H7 (cell line): ENCODE data around the gene ERC1. TPM values are rescaled to one million over a fixed set of nuclear protein-coding genes. Genes with fewer than 3 reads are reported as not detected.
A peak's percentile ranks its signal among the peaks of the same experiment; 100 is the strongest.

Experiments
- DNase-seq: peaks from one replicate; pipeline ENCODE4 v3.0.0; 2012
- H3K27me3 ChIP-seq: 2 replicates; pipeline ENCODE4 v1.6.0; 2011; ENCODE audit warnings: mild to moderate bottlenecking, low read length; ENCODE audit not compliant: control insufficient read depth, insufficient read depth
- H3K36me3 ChIP-seq: replicated peaks from 2 replicates; pipeline ENCODE4 v1.5.1; 2011; ENCODE audit warnings: low read length; ENCODE audit not compliant: control insufficient read depth, insufficient read depth
- H3K4me3 ChIP-seq: 2 replicates; pipeline ENCODE4 v1.5.1; 2011; ENCODE audit warnings: low read depth, mild to moderate bottlenecking, control low read depth, low read length, moderate library complexity; ENCODE audit not compliant: insufficient read depth
- total RNA-seq: library from RNA; depleted of rRNA; stranded (reverse); fragments of >200 nt; shearing (Covaris generic); gene quantifications from 2 replicates; pipeline ENCODE4 v1.2.3, GENCODE V29; 2014

Gene ERC1
- total RNA-seq, 1 experiment from 2014 or later = 10.3 TPM

DNA sequence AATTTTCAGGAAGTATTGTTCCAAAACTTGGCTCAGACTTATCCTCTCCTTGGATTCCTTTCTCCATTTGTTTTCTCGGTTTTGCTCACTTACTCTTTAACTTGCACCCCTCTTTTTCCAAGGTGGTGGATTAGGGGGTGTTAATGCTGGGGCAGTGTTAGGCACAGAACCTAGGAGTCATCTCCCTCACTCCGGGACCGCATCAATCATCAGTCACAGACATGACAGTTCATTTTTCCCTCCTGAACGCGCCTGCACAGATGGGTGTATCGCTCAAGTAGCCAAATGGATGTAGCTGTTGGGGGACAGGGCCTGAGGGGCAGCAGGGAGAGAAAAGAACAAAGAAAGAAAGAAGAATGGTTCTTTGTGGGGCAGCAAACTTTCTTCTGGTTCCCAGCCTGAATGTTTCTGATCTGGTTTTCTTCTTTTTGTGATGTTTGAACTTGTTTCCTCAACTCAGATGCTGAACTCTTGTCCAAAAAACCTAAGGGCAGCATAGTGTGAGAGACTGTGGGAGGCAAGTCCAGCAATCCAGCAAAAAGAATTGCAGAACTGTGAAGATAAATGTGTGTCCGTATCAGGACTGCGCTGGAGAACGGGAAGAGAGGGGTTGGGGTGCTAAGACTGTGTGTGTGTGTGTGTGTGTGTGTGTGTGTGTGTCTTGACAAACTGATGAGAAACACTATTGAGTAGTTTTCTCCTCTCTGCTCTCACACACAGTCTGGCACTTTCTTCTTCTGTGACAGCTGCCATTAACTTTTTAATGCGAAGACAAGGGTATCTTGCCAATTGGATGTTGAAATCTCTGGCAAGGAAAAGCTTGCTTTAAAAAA, 472.3 kb downstream of the ERC1 start:
- no peak overlapping the region for H3K4me3 ChIP-seq
- no peaks in the 10 kb centered on the region for H3K36me3 ChIP-seq
- DNase-seq = no peak
- no peaks in the 10 kb centered on the region for H3K27me3 ChIP-seq

GRCh38 chr12:1464925-1465324, 473.9 kb downstream of the ERC1 start:
- H3K27me3 ChIP-seq = no peaks in the 10 kb centered on the region
- DNase-seq = no peak
- no peaks in the 10 kb centered on the region for H3K36me3 ChIP-seq
- no peak overlapping the region for H3K4me3 ChIP-seq

- Histone ChIP-seq H3K4me3 (no peak overlapping the region), H3K27me3 (no peaks in the 10 kb centered on the region), H3K36me3 (no peaks in the 10 kb centered on the region)
- no peak for DNase-seq
These were observed 475.0 kb downstream of the ERC1 start for GRCh38 chr12:1465990-1466389.

- no peak overlapping the region for H3K4me3 ChIP-seq
- H3K36me3 ChIP-seq = no peaks in the 10 kb centered on the region
- DNase-seq = no peak
- H3K27me3 ChIP-seq = no peaks in the 10 kb centered on the region
These were observed 475.6 kb downstream of the ERC1 start for GRCh38 chr12:1466481-1467154.

GRCh38 chr12:1467710-1468109, 476.7 kb downstream of the ERC1 start:
- DNase-seq = no peak
- Histone ChIP-seq H3K4me3 (no peak overlapping the region), H3K27me3 (no peaks in the 10 kb centered on the region), H3K36me3 (no peaks in the 10 kb centered on the region)

DNA sequence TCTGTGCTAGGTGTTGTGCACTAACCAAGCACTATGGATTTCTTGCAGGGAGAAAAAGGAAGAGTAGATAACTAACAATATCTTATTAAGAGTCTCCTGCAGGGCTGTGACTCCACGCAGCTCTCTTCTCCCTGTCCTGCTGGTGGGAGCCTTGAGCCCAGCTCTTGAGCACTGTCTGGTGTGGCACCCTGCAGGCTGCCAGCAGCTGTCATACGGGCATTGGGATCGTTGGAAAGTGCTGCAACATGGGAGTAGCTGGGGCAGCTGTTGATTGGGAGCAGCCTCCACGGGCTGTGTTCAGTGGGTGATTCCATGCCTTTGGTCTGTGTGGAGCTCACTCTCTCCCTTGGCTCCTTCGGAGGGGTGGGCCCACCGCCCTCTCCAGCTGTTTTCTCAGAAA, 478.0 kb downstream of the ERC1 start:
- Histone ChIP-seq H3K4me3 (no peak overlapping the region), H3K27me3 (no peaks in the 10 kb centered on the region), H3K36me3 (no peaks in the 10 kb centered on the region)
- no peak for DNase-seq

GRCh38 chr12:1470051-1470450, 479.0 kb downstream of the ERC1 start:
- Histone ChIP-seq H3K36me3 (no peaks in the 10 kb centered on the region), H3K27me3 (no peaks in the 10 kb centered on the region), H3K4me3 (no peak overlapping the region)
- DNase-seq = no peak

- H3K4me3 ChIP-seq = no peak overlapping the region
- H3K36me3 ChIP-seq = no peaks in the 10 kb centered on the region
- no peaks in the 10 kb centered on the region for H3K27me3 ChIP-seq
- no peak for DNase-seq
These were observed 480.2 kb downstream of the ERC1 start for GRCh38 chr12:1471224-1471623.

GRCh38 chr12:1473418-1473817, 482.4 kb downstream of the ERC1 start:
- no peaks in the 10 kb centered on the region for H3K27me3 ChIP-seq
- no peak overlapping the region for H3K4me3 ChIP-seq
- DNase-seq = no peak
- H3K36me3 ChIP-seq = no peaks in the 10 kb centered on the region

GRCh38 chr12:1474041-1474573, 483.1 kb downstream of the ERC1 start:
- H3K4me3 ChIP-seq = no peak overlapping the region
- H3K27me3 ChIP-seq = no peaks in the 10 kb centered on the region
- no peaks in the 10 kb centered on the region for H3K36me3 ChIP-seq
- no peak for DNase-seq

GRCh38 chr12:1474574-1475153, 483.6 kb downstream of the ERC1 start:
- H3K4me3 ChIP-seq = no peak overlapping the region
- no peaks in the 10 kb centered on the region for H3K27me3 ChIP-seq
- H3K36me3 ChIP-seq = no peaks in the 10 kb centered on the region
- DNase-seq = peak; percentile 57

DNA sequence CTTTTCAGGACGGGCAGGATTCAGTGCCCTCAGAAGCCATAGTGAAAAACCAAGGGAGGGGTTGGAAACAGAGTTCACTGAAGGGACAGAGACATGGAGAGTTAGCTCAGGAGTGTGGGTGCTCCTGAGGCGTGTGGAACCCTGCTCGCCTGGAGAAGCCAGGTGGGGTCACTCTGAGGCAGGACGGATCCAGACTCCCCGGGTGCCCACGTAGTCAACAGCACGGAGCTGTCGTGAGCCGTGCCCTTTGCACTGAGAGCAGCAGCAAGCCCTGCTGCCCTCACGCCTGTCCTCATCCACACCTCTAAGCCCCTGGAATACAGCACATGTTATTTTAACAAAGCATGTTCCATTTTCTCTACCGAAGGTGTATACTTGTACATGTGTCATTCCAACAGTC, 488.6 kb downstream of the ERC1 start:
- Histone ChIP-seq H3K27me3 (no peaks in the 10 kb centered on the region), H3K36me3 (no peaks in the 10 kb centered on the region), H3K4me3 (no peak overlapping the region)
- DNase-seq = no peak

DNA sequence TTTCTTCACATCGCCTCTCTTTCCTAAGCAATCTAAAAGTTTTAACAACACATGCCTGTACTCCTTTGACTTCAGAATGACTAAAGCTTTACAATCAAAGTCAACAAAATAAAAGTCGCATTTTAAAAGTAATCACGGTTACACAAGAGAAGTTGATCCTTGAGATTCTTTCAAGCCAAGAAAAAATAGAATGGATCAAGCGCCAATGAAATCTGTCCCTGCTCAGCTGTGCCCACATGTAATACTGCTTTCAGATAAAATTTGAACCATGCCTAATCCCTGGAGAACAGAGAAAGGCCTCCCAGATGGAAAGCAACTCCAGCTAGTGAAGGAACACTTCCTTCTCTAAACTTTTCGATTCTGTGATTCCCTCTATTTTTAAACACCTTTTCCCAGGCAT, 490.3 kb downstream of the ERC1 start:
- no peak overlapping the region for H3K4me3 ChIP-seq
- no peaks in the 10 kb centered on the region for H3K36me3 ChIP-seq
- H3K27me3 ChIP-seq = no peaks in the 10 kb centered on the region
- DNase-seq = no peak

DNA sequence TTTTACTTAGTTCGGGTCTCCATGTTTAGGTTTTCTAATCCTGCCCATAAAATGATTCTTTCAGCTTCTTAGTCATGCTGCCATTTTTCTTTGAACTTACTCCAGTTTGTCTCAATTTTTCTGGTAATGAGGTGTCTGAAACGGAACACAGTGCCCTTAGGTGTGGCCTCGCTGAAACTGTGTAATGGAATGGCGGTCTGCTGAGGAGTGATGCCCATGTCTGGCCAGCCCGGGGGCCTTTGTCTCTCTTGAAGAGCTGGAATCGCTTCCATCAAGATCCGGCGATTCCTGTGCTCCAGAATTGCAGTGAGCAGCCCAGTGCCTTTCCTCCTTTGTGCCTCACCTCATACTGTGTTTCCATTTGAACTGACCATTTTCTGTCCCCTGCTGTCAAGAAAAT, 490.9 kb downstream of the ERC1 start:
- no peaks in the 10 kb centered on the region for H3K36me3 ChIP-seq
- H3K4me3 ChIP-seq = no peak overlapping the region
- H3K27me3 ChIP-seq = no peaks in the 10 kb centered on the region
- DNase-seq = no peak

- no peak for DNase-seq
- Histone ChIP-seq H3K27me3 (no peaks in the 10 kb centered on the region), H3K36me3 (peaks cover 1% of the 10 kb centered on the region; the same call in 1 of the 2 replicates), H3K4me3 (no peak overlapping the region)
These were observed 497.9 kb downstream of the ERC1 start for GRCh38 chr12:1488908-1489381.
